GM18858 (cell line): ENCODE measurements around the gene CDKN2D.

Source experiments
- ATAC-seq: cut with Tn5 transposase; IDR thresholded peaks from one replicate; pipeline ENCODE4 v1.9.1; 2021; ENCODE audit not compliant: unreplicated experiment

Gene CDKN2D

DNA sequence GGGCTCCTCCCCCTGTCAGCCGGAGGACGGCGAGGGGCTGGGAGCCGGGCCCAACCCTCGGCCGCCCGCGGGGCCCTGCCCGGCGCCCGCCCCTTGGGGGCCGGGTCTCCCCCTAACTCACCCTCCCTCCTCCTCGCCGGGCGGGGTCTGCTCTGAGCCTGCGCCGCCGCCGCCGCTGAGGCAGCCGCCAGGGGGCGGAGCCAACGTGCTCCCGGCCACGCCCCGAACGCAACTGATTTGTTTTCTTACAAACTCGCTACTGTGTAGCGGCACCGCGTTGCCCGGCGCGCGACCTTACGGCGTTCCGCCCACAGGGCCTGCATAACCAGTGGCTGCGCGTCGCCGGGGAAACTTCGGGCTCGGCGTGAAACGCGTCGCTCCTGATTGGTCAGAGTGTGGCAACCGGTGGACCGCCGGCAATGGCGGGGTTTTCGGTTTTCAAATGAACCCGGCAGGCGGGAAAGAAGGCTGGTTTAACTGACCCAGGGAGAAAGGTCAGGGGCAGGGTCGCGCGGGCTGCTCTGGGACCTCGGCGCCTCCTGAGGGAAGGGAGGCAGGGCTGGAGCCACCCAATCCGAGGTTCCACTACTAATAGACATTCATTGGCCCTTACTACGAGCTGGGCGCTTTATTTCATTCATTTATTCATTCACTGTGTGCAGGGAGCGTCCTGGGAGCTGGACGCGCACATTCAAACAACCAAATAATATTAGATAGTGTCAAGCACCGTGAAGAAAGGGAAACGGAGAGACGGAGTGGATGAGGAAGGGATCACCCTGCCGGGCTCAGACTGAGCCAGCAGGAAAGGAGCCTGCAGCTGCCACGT, at the start of gene CDKN2D:
TSS of gene CDKN2D (minus strand) at position 154 of the 826 bp plus-strand sequence. CDS start 326 bp downstream, outside the sequence.
- ATAC-seq: peak; percentile 52

DNA sequence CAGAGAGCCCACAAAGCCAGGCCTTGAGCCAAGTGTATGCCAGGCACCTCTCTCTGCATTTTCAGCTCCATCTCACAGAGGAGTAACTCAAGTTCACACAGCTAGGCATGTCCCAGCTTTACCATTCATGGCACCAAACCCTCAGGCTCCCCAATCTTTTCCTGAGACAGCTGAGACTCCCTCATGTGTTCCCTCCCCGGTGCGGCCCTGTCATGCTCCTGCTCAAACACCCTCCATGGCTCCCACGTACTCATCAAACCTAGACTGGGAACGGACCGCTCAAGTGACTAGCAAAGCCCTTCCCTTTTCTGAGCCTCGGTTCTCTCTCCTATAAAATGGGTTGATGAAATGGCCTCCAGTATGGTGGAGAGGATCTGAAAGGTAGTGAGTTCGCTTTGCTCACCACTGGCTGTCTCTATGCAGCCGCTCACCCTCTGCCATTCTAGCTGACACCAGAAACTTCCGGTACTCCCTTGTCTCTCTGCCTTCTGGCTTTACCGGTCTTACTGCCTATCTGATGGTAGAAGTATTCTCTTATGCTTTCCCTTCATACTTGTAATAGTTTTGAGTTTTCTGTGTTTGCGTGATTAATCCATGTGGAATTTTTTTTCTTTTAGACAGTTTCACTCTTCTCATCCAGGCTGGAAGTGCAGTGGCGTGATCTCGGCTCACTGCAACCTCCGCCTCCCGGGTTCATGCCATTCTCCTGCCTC, 48.8 kb upstream of the CDKN2D start:
- ATAC-seq: no peak

DNA sequence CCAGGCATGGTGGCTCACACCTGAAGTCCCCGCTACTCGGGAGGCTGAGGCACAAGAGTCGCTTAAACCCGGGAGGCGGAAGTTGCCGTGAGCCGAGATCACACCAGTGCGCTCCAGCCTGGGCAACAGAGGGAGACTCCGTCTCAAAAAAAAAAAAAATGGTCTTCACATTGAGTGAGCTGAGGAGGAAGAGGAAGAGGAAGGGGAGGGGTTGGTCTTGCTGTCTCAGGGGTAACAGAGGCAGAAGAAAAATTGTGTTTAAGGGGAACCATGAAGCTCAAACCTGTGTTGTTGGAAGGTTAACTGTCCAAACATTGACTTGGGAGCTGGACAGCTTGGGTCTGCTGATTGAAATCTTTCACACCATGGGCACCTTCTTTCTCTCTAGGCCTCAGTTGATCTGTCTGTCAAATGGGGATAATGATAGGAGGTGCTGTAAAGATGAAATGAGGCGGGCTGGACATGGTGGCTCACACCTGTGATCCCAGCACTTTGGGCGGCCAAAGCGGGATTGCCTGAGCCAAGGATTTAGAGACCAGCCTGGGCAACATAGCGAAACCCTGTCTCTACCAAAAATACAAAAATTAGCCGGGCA, 46.7 kb upstream of the CDKN2D start:
- no peak for ATAC-seq

- ATAC-seq: no peak
Measured at GRCh38 chr19:10612499-10613119, 43.8 kb upstream of the CDKN2D start.

DNA sequence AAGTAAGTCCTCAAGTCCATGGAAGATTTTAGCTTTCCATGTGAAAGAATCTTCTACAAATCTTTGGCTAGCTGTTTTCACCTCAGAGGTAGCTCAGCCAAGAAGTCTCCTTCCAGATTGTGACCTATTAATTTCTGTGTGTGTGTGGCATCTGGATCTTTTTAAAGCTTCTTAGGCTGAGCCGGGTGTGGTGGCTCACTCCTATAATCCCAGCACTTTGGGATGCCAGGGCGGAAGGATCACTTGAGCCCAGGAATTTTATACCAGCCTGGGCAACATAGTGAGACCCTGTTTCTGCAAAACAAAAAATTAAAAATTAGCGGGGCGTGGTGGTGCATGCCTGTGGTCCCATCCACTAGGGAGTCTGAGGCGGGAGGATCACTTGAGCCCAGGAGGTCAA, 43.1 kb upstream of the CDKN2D start:
- no peak for ATAC-seq

- ATAC-seq: no peak
Measured at GRCh38 chr19:10604460-10604980, 35.7 kb upstream of the CDKN2D start.

DNA sequence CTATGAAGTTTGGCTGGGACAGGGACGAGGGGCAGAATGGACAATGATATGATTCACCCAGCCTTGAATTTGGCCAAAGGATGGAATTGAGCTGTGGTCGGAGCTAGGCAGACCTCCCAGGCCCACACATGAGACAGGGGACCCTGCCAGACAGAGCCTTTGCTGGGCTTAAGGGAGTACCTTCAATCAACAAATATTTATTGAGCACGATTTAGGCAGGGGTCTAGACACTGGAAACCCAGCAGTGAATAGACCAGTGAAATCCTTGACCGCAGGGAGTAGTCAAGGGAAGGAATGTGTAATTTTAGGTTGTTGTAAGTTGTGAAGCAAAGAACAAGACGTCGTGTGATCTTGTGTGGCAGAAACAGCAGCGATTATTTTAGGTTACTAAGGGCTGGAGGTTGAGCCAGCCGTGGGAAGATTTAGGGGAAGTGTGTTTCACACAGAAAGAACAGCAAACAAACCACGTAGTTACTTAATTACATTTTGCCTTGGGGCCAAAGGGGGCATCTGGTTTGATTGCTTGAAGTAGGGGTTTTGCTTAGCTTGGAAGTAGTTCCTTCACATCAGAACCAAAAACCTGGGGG, 35.2 kb upstream of the CDKN2D start:
- ATAC-seq: no peak

- ATAC-seq: no peak
Measured at GRCh38 chr19:10603084-10603872, 34.5 kb upstream of the CDKN2D start.

DNA sequence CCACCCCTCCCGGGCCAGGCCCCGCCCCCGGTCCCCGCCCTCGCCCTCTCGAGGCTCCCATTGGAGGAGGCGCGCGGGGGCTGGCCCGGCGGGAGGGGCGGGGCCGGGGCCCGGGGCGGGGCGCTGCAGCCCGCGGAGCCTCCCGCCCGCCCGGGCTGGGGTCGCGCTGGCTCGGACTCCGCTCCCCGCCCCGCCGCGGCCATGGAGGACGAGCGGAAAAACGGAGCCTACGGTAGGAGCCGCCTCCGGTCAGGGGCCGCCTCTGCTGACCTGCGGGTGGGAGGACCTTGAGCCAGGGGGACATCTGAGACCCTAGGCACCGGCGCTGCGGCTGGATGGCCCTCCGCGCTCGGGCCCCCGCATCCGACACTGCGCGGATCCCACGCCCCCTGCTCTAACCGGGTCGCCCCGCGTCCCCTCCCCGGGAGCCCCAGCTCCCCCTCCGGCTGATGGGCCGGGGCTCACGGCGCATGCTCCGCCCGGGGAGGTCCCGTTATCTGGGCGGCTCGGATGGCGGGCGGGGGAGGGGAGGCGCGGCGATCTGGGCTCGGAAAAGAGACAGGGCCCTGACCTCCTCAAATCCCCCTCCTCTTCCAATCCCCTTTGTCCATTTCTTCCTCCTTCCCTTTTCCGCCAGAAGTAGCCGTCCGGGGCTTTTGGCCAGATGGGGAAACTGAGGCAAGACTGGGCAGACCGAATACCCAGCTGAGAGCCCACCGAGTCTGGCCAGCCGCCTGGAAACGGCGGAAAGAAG, 33.7 kb upstream of the CDKN2D start:
- no peak for ATAC-seq

GRCh38 chr19:10601999-10602329, 33.2 kb upstream of the CDKN2D start:
- no peak for ATAC-seq

- no peak for ATAC-seq
Measured at GRCh38 chr19:10600149-10600548, 31.4 kb upstream of the CDKN2D start.

- no peak for ATAC-seq
Measured at GRCh38 chr19:10593820-10594637, 25.2 kb upstream of the CDKN2D start.

DNA sequence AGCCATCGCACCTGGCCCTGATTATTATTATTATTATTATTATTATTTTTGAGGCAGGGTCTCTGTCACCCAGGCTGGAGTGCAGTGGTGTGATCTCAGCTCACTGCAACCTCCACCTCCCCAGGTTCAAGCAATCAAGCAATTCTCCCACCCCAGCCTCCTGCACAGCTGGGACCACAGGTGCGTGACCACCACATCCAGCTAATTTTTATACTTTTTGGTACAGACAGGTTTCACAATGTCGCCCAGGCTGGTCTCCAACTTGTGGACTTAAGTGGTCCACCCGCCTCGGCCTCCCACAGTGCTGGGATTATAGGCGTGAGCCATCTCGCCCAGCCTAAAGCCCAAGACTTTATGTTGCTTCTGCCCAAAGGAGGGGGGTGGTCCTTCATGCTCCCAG, 24.4 kb upstream of the CDKN2D start:
- ATAC-seq: no peak

DNA sequence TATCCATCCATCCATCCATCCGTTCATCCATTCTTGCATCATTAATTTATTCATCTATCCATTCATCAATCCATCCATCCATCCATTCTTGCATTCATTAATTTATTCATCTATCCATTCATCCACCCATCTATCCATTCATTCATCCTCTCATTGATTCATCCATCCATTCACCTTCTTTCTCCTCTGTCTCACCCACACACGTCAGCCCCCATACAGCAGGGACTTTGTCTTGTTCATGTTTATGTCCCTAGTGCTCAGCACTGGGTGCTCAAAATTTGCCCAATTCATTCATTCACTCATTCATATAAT, 19.0 kb upstream of the CDKN2D start:
- ATAC-seq: no peak

DNA sequence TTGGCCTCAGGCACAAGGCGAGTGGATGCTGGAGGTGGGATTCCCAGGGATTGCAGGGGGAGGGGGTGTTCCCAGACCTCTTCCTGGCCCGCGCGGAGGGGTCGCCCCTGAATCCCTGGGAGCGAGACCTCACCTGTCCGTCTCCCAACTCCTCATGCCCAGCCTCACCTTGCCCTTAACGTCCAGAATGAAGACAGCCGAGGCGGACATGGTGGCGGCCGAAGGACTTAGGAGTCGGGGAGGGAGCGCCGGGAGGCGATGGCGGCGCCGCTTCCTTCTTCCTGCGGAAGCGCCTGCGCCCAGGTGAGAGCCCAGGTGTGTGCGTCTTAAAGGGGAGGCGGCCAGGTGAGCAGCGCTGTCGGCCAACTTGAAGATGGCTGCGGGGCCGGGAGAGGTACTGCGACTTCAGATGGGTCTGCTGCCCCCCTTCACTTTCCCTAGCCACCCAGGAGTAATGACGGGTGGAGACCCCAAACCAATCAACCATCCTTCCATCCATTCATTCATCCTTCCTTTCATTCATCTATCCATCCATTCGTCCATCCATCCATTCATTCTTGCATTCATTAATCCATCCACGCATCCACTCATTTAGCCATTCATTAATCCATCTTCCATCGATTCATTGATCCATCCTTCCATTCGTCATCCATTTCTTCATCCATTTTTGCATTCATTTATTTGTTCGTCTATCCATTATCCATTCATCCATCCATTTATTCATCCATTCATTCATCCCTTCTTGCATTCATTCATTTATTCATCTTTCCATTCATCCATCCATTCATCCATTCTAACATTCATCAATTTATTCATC, 18.5 kb upstream of the CDKN2D start, which contains the start of gene AP1M2:
TSS of gene AP1M2 (minus strand) at position 291 of the 817 bp plus-strand sequence. CDS start at position 210, 81 bp downstream.
- ATAC-seq: no peak

- no peak for ATAC-seq
Measured at GRCh38 chr19:10586396-10586795, 17.6 kb upstream of the CDKN2D start.

- ATAC-seq: no peak
Measured at GRCh38 chr19:10583036-10583776, 14.4 kb upstream of the CDKN2D start.
